Measurements from ENCODE around the gene MYLK4. TPM values are rescaled to one million over a fixed set of nuclear protein-coding genes. Genes with fewer than 3 reads are reported as not detected.

Gene MYLK4
- total and polyA plus RNA-seq, 2 donors (not counting 3 experiments of a cell fraction or from before 2014, with no cell fraction given) = 0.41 to 0.62 TPM

DNA sequence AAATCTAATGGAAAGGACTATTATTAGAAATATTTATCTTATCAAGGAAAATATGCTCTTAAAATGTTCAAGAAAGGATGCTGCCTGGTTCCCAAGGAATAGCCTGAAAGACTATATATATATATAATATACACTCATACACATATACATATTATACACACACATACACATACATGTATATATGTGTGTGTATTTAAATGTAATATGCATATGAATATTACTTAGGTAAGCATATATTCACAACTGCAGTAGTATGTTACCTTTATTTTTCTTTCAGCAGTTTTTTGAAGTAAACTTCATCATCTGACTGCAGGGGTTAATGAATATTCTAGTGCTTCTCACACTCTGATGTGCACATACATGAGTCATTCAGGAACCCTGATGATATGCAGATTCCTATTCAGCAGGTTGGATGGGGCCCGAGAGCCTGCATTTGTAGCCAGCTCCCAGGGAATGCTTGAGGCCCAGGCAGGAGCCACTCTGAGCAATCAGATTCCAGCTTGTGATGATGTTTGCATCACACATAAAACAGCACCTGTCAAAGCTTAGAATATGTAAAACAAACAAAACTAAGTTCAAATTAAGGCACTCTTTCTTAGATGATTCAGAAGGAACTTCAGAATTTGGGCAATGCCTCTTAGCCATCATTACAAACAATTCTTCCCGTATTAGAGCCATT lies 16.1 kb downstream of the MYLK4 start:
- FAIRE-seq = no peak
- no peak overlapping the region for H2AFZ ChIP-seq (ENCODE audit: low read depth, low read length)
- dilution Hi-C loops (cut with MboI; ENCODE audit: extremely low pct_ligation_motif_present, low sequenced_read_pairs) (no loop called here), intact Hi-C loops (cut with micrococcal nuclease) (loop anchor here (5.0 kb wide), 1 partner anchor 77 kb away; no protein-coding TSS in a partner anchor)
- H3K9me3 ChIP-seq (replicated peaks; ENCODE audit: control insufficient read depth, insufficient read depth, low read length) = no peaks in the 10 kb centered on the region
- no peak for DNase-seq (ENCODE audit: low read depth, low spot score)
- H3K4me2 ChIP-seq (ENCODE audit: insufficient read depth, low read length) = no peak overlapping the region
- no peak overlapping the region for H3K27ac ChIP-seq (ENCODE audit: insufficient read depth, low read depth, low read length)
- ChIA-PET POLR2A (no interaction called here), CTCF (interaction anchor here (1.3 to 4.2 kb wide), 3 partner anchors 12 to 32 kb away, joined by 3 to 116 read pairs (median 5); partner anchors contain the start of gene MYLK4)
- H3K36me3 ChIP-seq (ENCODE audit: control insufficient read depth in 2 of 2, extremely low read depth in 1 of 2, insufficient read depth in 2 of 2, low read length in 2 of 2) = no peaks in the 10 kb centered on the region
- TF ChIP-seq POLR2AphosphoS5 (IDR thresholded peaks at IDR 0.05; ENCODE audit: insufficient read depth, low read depth, low read length) (no peak), EZH2 (IDR thresholded peaks at IDR 0.05; ENCODE audit: borderline replicate concordance, low read depth, low read length, severe bottlenecking) (no peak), MYC (IDR thresholded peaks at IDR 0.05; ENCODE audit: low read depth, low read length) (no peak), JUN (IDR thresholded peaks at IDR 0.05; ENCODE audit: borderline replicate concordance, insufficient read depth, insufficient read length, low read depth) (no peak), FOS (IDR thresholded peaks at IDR 0.05; ENCODE audit: borderline replicate concordance, insufficient read depth, low read length) (no peak), POLR2A (IDR thresholded peaks at IDR 0.05; ENCODE audit: low read depth, low read length) (no peak), GATA2 (IDR thresholded peaks at IDR 0.05; ENCODE audit: insufficient read depth, insufficient read length, low read depth, low read length) (no peak)
- TF ChIP-seq, protein P1, sequence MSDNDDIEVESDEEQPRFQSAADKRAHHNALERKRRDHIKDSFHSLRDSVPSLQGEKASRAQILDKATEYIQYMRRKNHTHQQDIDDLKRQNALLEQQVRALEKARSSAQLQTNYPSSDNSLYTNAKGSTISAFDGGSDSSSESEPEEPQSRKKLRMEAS (IDR thresholded peaks at IDR 0.05; ENCODE audit: insufficient read depth, insufficient read length) = no peak
- TF ChIP-seq, protein P2, sequence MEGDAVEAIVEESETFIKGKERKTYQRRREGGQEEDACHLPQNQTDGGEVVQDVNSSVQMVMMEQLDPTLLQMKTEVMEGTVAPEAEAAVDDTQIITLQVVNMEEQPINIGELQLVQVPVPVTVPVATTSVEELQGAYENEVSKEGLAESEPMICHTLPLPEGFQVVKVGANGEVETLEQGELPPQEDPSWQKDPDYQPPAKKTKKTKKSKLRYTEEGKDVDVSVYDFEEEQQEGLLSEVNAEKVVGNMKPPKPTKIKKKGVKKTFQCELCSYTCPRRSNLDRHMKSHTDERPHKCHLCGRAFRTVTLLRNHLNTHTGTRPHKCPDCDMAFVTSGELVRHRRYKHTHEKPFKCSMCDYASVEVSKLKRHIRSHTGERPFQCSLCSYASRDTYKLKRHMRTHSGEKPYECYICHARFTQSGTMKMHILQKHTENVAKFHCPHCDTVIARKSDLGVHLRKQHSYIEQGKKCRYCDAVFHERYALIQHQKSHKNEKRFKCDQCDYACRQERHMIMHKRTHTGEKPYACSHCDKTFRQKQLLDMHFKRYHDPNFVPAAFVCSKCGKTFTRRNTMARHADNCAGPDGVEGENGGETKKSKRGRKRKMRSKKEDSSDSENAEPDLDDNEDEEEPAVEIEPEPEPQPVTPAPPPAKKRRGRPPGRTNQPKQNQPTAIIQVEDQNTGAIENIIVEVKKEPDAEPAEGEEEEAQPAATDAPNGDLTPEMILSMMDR (IDR thresholded peaks at IDR 0.05; ENCODE audit: extremely low read depth in 1 of 2, insufficient read depth in 1 of 2, low read depth in 1 of 2, low read length in 2 of 2) = no peak
- no peaks in the 10 kb centered on the region for H3K27me3 ChIP-seq (ENCODE audit: control insufficient read depth in 2 of 2, insufficient read depth in 2 of 2, low read length in 2 of 2)
- H3K4me3 ChIP-seq (replicated peaks in 1 of 3; ENCODE audit: insufficient read depth in 1 of 3, low read depth in 1 of 3, low read length in 3 of 3) = no peak overlapping the region
- H3K9me1 ChIP-seq (replicated peaks; ENCODE audit: control insufficient read depth, extremely low read depth, insufficient read depth, low read length) = no peaks in the 10 kb centered on the region
- H3K79me2 ChIP-seq (ENCODE audit: control insufficient read depth, insufficient read depth, low read length) = no peaks in the 10 kb centered on the region
- H3K4me1 ChIP-seq (ENCODE audit: control insufficient read depth, extremely low read depth, insufficient read depth, low read length) = no peaks in the 10 kb centered on the region
- H4K20me1 ChIP-seq (replicated peaks; ENCODE audit: control insufficient read depth, extremely low read depth, insufficient read depth, low read length) = no peaks in the 10 kb centered on the region
- no TSS peak for BruUV-seq (replicated peaks)
- H3K9ac ChIP-seq (replicated peaks; ENCODE audit: extremely low read depth, insufficient read depth, low read length) = no peak overlapping the region
